22Rv1 (cell line): ENCODE data around the gene PPP1R1A.

Experiments
- H3K27ac ChIP-seq: fragments of 450-650 bp; 2 replicates; pipeline ENCODE4 v1.5.1; 2017
- CTCF ChIP-seq: fragments of 450-650 bp; IDR thresholded peaks from 2 replicates; pipeline ENCODE4 v1.5.1; 2017; ENCODE audit warnings: mild to moderate bottlenecking
- ZFX ChIP-seq: fragments of 450-650 bp; IDR thresholded peaks from 2 replicates; pipeline ENCODE4 v1.6.1; 2017; ENCODE audit warnings: antibody characterized with exemption, borderline replicate concordance

PPP1R1A gene

GRCh38 chr12:54588110-54588889, at the start of gene PPP1R1A:
PPP1R1A (minus strand) TSS chr12:54588659; CDS start chr12:54588488, 171 bp downstream.
- no peak for TF ChIP-seq ZFX
- TF ChIP-seq CTCF, result no peak; the same call in 1 of the 2 replicates
- no peak within 1 kb of the TSS for H3K27ac ChIP-seq

GRCh38 chr12:54634795-54635194, 46.3 kb upstream of the PPP1R1A start, which contains the start of gene LACRT:
LACRT (minus strand) TSS chr12:54634895; CDS start chr12:54634841, 54 bp downstream.
- H3K27ac ChIP-seq, result no peak within 1 kb of the TSS
- no peak for TF ChIP-seq CTCF
- no peak for TF ChIP-seq ZFX

GRCh38 chr12:54631988-54632728, 43.7 kb upstream of the PPP1R1A start:
- TF ChIP-seq ZFX, result no peak
- peak; percentile 35 for TF ChIP-seq CTCF
- no peak overlapping the region for H3K27ac ChIP-seq

GRCh38 chr12:54631551-54631950, 43.1 kb upstream of the PPP1R1A start:
- no peak overlapping the region for H3K27ac ChIP-seq
- TF ChIP-seq ZFX (no peak), CTCF (no peak)

GRCh38 chr12:54629925-54630324, 41.5 kb upstream of the PPP1R1A start:
- no peak overlapping the region for H3K27ac ChIP-seq
- TF ChIP-seq ZFX (no peak), CTCF (no peak)

GRCh38 chr12:54628186-54628846, 39.9 kb upstream of the PPP1R1A start:
- H3K27ac ChIP-seq, result no peak overlapping the region
- TF ChIP-seq ZFX, result no peak

GRCh38 chr12:54627304-54627703, 38.8 kb upstream of the PPP1R1A start:
- TF ChIP-seq ZFX, result no peak
- no peak for TF ChIP-seq CTCF
- no peak overlapping the region for H3K27ac ChIP-seq
